Mesodermal cell (in vitro differentiated cells): ENCODE data around the gene PARVG.

Source experiments
- H3K27ac ChIP-seq: 2 replicates; pipeline ENCODE4 v1.7.0; 2013; ENCODE audit warnings: mild to moderate bottlenecking, low read depth, low read length, moderate library complexity; ENCODE audit not compliant: severe bottlenecking
- H3K36me3 ChIP-seq: 2 replicates; pipeline ENCODE4 v1.7.1; 2013; ENCODE audit warnings: mild to moderate bottlenecking, low read length, moderate library complexity; ENCODE audit not compliant: control insufficient read depth, insufficient read depth
- H3K4me1 ChIP-seq: one replicate; pipeline ENCODE4 v1.7.1; 2013; ENCODE audit warnings: mild to moderate bottlenecking, low read length; ENCODE audit not compliant: insufficient read depth, control insufficient read depth, poor library complexity, severe bottlenecking
- H3K4me3 ChIP-seq: 2 replicates; pipeline ENCODE4 v1.7.0; 2013; ENCODE audit warnings: low read length, control low read depth, mild to moderate bottlenecking; ENCODE audit not compliant: insufficient read depth, poor library complexity, severe bottlenecking; ENCODE audit errors: extremely low read depth
- H3K9me3 ChIP-seq: 2 replicates; pipeline ENCODE4 v1.7.1; 2013; ENCODE audit warnings: mild to moderate bottlenecking, low read length, moderate library complexity; ENCODE audit not compliant: control insufficient read depth
- WGBS, 2 experiments: methylation state at CpG; one replicate each; pipeline ENCODE4 v1.1.5; 2013; ENCODE audit warnings: missing lambda C conversion rate in 2 of 2; ENCODE audit not compliant: insufficient coverage in 2 of 2; 5-methylcytosine and 5-hydroxymethylcytosine counted together

PARVG gene

DNA sequence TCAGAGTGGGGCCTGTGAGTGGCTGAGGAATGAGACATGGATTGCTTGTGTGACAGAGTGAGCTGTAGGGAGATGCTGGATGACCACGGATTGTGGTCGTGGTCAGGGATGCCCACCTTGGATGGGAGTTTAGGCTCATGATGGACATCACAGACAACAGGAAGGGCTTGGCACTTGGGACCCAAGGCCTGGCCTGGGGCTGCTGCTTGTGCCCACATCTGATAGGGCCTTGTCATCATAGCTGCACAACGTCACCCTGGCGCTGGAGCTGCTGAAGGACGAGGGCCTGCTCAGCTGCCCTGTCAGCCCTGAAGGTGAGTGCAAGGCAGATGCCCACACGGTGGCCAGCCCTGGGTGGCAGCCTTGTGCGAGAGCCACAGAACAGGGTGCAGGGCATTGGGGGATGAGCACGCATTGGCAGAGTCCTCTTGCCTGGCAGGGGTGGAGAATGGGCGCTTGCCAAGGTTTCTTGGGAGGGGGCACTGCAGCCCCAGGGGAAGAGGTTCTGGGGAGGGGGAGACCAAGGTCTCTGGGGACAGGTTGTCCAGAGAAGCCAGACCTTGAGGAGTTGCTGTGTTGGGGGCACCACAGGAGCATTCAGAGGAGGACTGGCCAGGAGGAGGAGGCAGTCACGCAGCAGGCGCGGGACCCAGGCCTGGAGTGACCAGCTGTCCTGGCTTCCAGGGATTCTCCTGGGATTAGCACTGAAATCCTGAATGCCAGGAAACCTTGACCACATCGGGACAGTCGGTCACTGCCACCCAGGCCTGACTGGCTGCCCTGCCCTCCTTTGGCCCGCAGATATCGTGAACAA lies 25.0 kb downstream of the PARVG start:
- Histone ChIP-seq H3K4me1 (no peaks in the 10 kb centered on the region), H3K27ac (no peak overlapping the region), H3K36me3 (no peaks in the 10 kb centered on the region), H3K4me3 (no peak overlapping the region), H3K9me3 (no peaks in the 10 kb centered on the region)
- WGBS, 2 experiments: 95 to 96% methylated on average over 15 to 16 of the region's 16 CpGs

DNA sequence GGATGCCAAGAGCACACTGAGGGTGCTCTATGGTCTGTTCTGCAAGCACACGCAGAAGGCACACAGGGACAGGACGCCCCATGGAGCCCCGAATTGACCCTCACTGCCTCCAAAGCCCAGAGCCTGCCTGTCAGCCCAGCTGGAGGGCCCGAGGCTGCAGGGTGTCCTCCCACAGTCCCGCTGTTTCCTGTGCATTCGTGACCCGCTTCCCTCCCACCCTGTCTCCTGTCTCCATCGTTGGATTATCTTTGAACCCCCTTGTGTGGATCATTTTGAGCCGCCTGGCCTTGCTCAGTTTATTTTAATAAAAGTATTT lies 25.6 kb downstream of the PARVG start:
- Histone ChIP-seq H3K27ac (no peak overlapping the region), H3K36me3 (no peaks in the 10 kb centered on the region), H3K9me3 (no peaks in the 10 kb centered on the region), H3K4me1 (no peaks in the 10 kb centered on the region), H3K4me3 (no peak overlapping the region)
- WGBS, 2 experiments: 87 to 96% methylated on average over 5 to 7 of the region's 9 CpGs

DNA sequence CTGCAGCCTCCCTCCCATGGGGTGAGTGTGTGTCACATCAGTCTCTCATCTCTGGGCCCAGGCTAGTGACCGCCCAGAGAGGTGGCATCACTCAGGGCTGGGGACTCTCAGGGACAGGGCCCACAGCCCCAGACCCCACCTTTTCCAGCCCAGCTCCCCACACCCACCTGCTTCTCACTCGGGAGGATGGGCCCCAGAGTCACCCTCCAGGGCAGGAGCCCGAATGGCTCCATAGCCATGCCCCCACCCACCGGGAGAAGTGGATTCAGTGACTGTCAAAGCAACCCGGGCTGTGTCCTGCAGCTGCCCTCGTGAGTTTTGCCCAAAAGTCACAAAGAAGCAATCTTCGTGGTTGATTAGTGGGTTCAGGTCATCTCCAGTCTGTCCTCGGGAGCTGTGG lies 26.0 kb downstream of the PARVG start:
- Histone ChIP-seq H3K9me3 (no peaks in the 10 kb centered on the region), H3K4me3 (no peak overlapping the region), H3K4me1 (no peaks in the 10 kb centered on the region), H3K27ac (no peak overlapping the region), H3K36me3 (no peaks in the 10 kb centered on the region)
- 82 to 88% methylated on average over 6 to 7 of the region's 8 CpGs for WGBS, 2 experiments

DNA sequence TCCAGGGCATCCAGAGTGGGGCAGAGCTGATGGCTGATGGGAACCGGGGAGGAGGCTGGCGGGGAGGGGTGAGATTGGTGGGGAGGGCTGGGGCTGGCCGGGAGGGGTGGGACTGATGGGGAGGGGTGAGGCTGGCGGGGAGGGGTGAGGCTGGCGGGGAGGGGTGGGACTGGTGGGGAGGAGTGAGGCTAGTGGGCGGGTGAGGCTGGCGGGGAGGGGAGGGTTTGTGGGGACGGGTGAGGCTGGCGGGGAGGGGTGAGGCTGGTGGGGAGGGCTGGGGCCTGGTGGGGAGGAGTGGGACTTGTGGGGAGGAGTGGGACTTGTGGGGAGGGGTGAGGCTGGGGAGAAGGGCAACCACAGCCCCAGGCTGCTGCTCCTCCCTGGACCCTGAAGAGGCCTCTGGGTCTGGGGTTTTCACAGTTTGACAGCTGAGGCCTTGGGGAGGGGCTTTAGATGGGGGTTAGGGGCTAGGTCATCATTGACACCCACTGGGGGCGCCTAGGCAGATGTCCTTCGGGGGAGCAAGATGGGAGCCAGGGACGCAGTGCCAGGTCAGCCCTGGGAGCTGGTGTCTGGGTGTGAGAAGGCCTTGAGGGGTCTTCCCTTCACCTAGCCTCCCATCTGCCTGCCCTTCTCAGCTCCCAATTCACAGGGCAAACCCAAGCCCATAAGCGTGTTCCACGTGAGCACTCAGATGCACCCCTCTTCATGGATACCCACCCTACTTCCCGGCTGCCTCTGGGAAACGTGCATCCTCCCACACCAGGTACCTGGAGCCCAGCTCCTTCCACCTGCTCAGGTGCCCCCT lies 26.7 kb downstream of the PARVG start:
- Histone ChIP-seq H3K4me1 (peaks cover 3% of the 10 kb centered on the region), H3K27ac (no peak overlapping the region), H3K36me3 (no peaks in the 10 kb centered on the region), H3K9me3 (no peaks in the 10 kb centered on the region), H3K4me3 (no peak overlapping the region)
- 95 to 100% methylated on average over 5 to 9 of the region's 16 CpGs for WGBS, 2 experiments

DNA sequence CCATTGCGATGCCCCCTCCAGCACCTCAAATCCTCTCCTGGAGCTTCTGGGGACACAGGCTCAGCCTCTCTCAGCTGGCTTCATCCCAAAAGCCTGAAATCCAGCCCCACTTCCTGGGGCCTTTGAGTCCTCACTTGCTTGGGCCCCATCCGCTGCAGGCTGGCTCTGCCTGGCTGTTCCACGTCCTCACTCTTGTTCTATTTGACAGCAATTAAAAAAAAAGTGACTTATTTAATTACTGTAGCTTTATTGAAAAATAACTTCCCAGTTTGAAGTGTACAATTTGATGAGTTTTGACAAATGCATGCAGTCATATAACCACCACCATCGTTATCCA lies 27.2 kb downstream of the PARVG start:
- Histone ChIP-seq H3K36me3 (no peaks in the 10 kb centered on the region), H3K4me1 (peaks cover 5% of the 10 kb centered on the region), H3K27ac (no peak overlapping the region), H3K4me3 (no peak overlapping the region), H3K9me3 (no peaks in the 10 kb centered on the region)
- WGBS, 2 experiments: 100% methylated on average over 1 to 3 of the region's 4 CpGs

DNA sequence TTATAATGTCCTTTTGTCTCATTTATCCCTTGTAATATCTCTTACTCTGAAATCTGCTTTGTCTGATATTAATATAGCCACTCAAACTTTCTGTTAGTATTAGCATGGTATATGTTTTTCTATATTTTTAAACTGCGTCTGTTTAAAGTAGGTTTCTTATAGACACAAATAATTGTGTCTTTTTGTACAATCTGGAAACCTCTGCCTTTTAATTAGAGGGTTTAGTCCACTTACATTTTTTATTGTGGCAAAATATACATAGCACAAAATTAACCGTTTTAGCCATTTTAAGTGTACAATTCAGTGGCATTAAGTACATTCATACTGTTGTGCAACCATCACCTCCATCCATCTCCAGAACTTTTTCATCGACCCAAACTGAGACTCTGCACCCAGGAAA lies 28.6 kb downstream of the PARVG start:
- no peak overlapping the region for H3K4me3 ChIP-seq
- H3K9me3 ChIP-seq: no peaks in the 10 kb centered on the region
- WGBS, 2 experiments: 78 to 96% methylated on average over 2 of the region's 3 CpGs
- H3K36me3 ChIP-seq: no peaks in the 10 kb centered on the region
- peaks cover 5% of the 10 kb centered on the region for H3K4me1 ChIP-seq
- H3K27ac ChIP-seq: no peak overlapping the region

DNA sequence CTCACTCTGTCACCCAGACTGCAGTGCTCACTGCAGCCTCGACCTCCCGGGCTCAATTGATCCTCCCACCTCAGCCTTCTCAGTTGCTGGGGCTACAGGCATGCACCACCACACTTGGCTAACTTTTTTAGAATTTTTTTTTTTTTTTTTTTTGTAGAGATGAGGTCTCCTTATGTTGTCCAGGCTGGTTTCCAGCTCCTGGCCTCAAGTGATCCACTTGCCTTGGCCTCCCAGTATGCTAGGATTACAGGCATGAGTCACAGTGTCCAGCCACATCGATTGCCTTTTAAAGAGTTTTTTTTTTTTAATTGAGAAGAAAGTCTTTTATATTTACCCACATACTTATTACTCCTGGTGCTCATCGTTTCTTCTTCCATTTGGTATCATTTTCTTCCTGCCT lies 30.0 kb downstream of the PARVG start:
- WGBS, 2 experiments: 81 to 100% methylated on average over 2 of the region's 4 CpGs
- Histone ChIP-seq H3K4me3 (no peak overlapping the region), H3K9me3 (no peaks in the 10 kb centered on the region), H3K4me1 (peaks cover 5% of the 10 kb centered on the region), H3K27ac (no peak overlapping the region), H3K36me3 (no peaks in the 10 kb centered on the region)

DNA sequence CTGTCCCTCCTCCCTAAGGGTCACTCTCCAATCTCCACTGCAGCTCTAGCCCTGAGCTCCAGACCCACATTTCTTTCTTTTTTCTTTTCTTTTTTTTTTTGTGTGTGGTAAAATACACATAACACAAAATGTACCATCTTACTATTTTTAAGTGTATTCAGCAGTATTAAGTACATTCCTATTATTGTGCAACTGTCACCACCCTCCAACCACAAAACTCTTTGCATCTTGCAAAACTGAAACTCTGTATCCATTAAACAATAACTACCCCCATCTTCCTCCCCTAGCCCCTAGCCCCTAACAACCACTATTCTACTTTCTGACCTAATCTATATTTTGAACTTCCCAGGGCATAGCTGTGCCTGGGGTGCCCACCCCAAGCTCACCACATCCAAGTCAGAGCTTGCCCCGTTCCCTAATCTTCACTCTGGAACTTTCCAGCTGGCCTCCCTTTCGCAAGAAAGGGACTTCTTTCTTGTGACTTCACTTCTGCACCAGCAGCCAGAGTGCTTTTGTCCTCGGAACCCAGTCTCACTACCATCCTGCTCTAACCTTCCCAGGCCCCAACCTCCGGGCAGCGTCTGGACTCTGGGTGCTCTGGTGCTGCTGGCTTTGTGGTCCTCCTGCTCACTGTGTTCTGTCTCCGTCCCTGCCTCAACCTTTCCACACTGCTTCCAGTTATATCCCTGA lies 30.7 kb downstream of the PARVG start:
- 98 to 100% methylated on average over 5 of the region's 6 CpGs for WGBS, 2 experiments

DNA sequence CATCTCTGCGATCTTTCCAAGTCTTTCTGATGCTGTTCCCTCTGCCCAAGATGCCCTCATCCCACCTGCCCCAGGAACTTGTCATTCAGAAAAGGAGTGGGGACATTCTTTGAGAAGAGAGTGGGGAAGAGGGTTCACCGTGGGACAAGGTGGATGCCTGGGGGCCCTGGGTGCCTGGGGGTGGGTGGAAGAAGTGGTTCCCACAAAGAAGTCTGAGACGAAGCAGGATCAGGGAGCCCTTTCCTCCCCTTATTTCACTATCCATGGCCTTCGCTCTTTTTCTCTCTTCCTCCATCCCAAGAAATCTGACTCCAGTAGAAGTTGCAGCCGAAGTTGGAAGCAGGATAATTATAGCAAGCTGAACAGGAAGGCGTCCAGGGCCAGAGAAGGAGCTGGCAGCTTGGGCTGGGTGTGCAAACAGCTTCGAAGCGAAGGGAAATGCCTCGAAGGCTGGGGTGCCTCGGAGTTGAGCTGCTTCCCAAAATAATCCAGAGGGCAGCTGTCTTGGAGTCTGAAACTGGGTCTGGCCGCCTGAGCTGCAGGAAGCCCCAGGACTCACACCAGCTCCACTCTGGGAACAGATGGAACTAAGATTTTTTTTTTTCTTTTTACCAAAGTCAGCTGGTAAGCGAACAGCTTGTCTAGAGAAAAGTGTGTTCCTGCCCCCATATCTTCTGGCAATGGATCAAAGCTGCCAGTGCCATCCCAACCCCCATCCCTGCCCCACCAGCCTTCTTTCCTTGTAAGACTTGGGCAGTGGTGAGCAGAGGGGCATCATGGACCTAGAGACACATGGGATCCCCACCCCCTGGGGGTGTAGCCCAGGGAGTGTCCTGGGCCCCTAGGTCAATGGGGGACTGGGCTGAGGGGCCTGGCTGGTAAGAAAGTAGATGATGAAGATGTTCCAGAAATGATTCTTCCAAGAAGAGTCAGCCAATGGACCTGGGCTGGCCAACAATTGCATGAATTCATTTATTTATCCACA lies 31.5 kb downstream of the PARVG start:
- Histone ChIP-seq H3K4me3 (no peak overlapping the region), H3K36me3 (no peaks in the 10 kb centered on the region), H3K27ac (no peak overlapping the region), H3K4me1 (peaks cover 5% of the 10 kb centered on the region), H3K9me3 (no peaks in the 10 kb centered on the region)
- 82 to 88% methylated on average over 8 to 9 of the region's 12 CpGs for WGBS, 2 experiments

More for the DNA sequence above, 30.7 kb downstream of the PARVG start:
- Histone ChIP-seq H3K4me3 (no peak overlapping the region), H3K27ac (no peak overlapping the region), H3K36me3 (no peaks in the 10 kb centered on the region), H3K4me1 (peaks cover 5% of the 10 kb centered on the region), H3K9me3 (no peaks in the 10 kb centered on the region)

DNA sequence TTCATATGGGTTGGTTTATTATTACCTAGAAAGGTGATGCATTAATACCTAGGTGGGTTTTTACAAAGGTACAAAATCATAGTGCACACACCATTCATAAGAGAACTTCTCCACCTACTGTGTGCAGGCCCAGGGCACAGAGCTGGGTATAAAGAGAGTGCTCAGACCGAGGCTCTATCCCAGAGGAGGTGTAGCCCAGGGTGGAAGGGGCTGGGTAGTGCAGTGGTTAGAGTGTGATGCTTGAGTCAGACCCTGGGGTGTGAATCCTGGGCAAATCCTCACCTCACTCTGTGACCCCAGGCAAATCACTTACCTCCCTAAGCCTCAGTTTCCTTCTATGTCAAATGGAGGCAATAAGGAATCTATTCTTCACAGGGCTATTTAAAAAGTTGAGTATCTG lies 32.2 kb downstream of the PARVG start:
- H3K4me1 ChIP-seq: peaks cover 5% of the 10 kb centered on the region
- H3K27ac ChIP-seq: no peak overlapping the region
- no CpG with 5 or more reads among the region's 1 CpG for WGBS, 2 experiments
- no peaks in the 10 kb centered on the region for H3K36me3 ChIP-seq
- no peaks in the 10 kb centered on the region for H3K9me3 ChIP-seq
- no peak overlapping the region for H3K4me3 ChIP-seq
